KMS-11 (cell line): ENCODE results near the gene LRRC75B.

Experiments
- H2AFZ ChIP-seq: fragments of 200-600 bp; sonication (generic); 2 replicates; pipeline ENCODE4 v1.6.1; 2016; ENCODE audit warnings: antibody characterized with exemption, mixed run types, low read depth
- H3K27ac ChIP-seq: fragments of 200-600 bp; sonication (generic); 2 replicates; pipeline ENCODE4 v1.6.1; 2016; ENCODE audit warnings: mild to moderate bottlenecking, mixed run types
- H3K27me3 ChIP-seq: fragments of 200-600 bp; sonication (generic); 2 replicates; pipeline ENCODE4 v1.6.1; 2017; ENCODE audit warnings: mild to moderate bottlenecking, low read depth, mixed run types, moderate library complexity; ENCODE audit not compliant: insufficient read depth
- H3K36me3 ChIP-seq: fragments of 200-600 bp; sonication (generic); 2 replicates; pipeline ENCODE4 v1.6.1; 2017; ENCODE audit warnings: mild to moderate bottlenecking, mixed run types; ENCODE audit not compliant: insufficient read depth
- H3K4me1 ChIP-seq: fragments of 200-600 bp; sonication (generic); 2 replicates; pipeline ENCODE4 v1.6.1; 2016; ENCODE audit warnings: mild to moderate bottlenecking, low read depth, mixed run types; ENCODE audit not compliant: poor library complexity, severe bottlenecking
- H3K4me2 ChIP-seq: fragments of 200-600 bp; sonication (generic); 2 replicates; pipeline ENCODE4 v1.7.0; 2016; ENCODE audit warnings: mild to moderate bottlenecking, mixed run types
- H3K4me3 ChIP-seq: fragments of 200-600 bp; sonication (generic); IDR thresholded peaks from 2 replicates; pipeline ENCODE4 v1.6.1; 2017; ENCODE audit warnings: low read depth, low read length, mixed read lengths; ENCODE audit not compliant: insufficient read depth
- H3K79me2 ChIP-seq: fragments of 200-600 bp; sonication (generic); 2 replicates; pipeline ENCODE4 v1.6.1; 2016; ENCODE audit warnings: low read depth, mixed run types; ENCODE audit not compliant: insufficient read depth
- H3K9ac ChIP-seq: fragments of 200-600 bp; sonication (generic); 2 replicates; pipeline ENCODE4 v1.6.1; 2016; ENCODE audit warnings: mild to moderate bottlenecking, mixed run types
- H4K20me1 ChIP-seq: fragments of 200-600 bp; sonication (generic); 2 replicates; pipeline ENCODE4 v1.6.1; 2016; ENCODE audit warnings: mild to moderate bottlenecking, mixed run types; ENCODE audit not compliant: insufficient read depth
- TF ChIP-seq, protein P1 (sequence below): fragments of 200-600 bp; sonication (generic); conservative IDR thresholded peaks from 2 replicates; pipeline ENCODE4 v1.6.1; 2017; ENCODE audit warnings: low read depth, mild to moderate bottlenecking, antibody characterized with exemption, low read length, moderate library complexity, mixed read lengths

The LRRC75B gene

GRCh38 chr22:24582056-24582814 is 10.6 kb downstream of the LRRC75B start:
- H3K36me3 ChIP-seq, result no peaks in the 10 kb centered on the region
- H3K4me3 ChIP-seq, result no peak overlapping the region
- H3K79me2 ChIP-seq, result no peaks in the 10 kb centered on the region
- no peaks in the 10 kb centered on the region for H4K20me1 ChIP-seq
- H3K27ac ChIP-seq, result no peak overlapping the region
- no peaks in the 10 kb centered on the region for H3K27me3 ChIP-seq
- peaks cover 11% of the 10 kb centered on the region for H3K4me1 ChIP-seq
- no peak overlapping the region for H3K4me2 ChIP-seq
- TF ChIP-seq, protein P1, sequence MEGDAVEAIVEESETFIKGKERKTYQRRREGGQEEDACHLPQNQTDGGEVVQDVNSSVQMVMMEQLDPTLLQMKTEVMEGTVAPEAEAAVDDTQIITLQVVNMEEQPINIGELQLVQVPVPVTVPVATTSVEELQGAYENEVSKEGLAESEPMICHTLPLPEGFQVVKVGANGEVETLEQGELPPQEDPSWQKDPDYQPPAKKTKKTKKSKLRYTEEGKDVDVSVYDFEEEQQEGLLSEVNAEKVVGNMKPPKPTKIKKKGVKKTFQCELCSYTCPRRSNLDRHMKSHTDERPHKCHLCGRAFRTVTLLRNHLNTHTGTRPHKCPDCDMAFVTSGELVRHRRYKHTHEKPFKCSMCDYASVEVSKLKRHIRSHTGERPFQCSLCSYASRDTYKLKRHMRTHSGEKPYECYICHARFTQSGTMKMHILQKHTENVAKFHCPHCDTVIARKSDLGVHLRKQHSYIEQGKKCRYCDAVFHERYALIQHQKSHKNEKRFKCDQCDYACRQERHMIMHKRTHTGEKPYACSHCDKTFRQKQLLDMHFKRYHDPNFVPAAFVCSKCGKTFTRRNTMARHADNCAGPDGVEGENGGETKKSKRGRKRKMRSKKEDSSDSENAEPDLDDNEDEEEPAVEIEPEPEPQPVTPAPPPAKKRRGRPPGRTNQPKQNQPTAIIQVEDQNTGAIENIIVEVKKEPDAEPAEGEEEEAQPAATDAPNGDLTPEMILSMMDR, result no peak
- no peak overlapping the region for H3K9ac ChIP-seq
- no peak overlapping the region for H2AFZ ChIP-seq

GRCh38 chr22:24580276-24580675 is 12.6 kb downstream of the LRRC75B start:
- no peak overlapping the region for H3K9ac ChIP-seq
- H3K4me3 ChIP-seq, result no peak overlapping the region
- H3K4me1 ChIP-seq, result peaks cover 11% of the 10 kb centered on the region
- no peaks in the 10 kb centered on the region for H3K79me2 ChIP-seq
- TF ChIP-seq, protein P1, result no peak
- H3K27me3 ChIP-seq, result no peaks in the 10 kb centered on the region
- no peak overlapping the region for H2AFZ ChIP-seq
- no peak overlapping the region for H3K4me2 ChIP-seq
- H3K36me3 ChIP-seq, result no peaks in the 10 kb centered on the region
- no peak overlapping the region for H3K27ac ChIP-seq
- no peaks in the 10 kb centered on the region for H4K20me1 ChIP-seq

DNA sequence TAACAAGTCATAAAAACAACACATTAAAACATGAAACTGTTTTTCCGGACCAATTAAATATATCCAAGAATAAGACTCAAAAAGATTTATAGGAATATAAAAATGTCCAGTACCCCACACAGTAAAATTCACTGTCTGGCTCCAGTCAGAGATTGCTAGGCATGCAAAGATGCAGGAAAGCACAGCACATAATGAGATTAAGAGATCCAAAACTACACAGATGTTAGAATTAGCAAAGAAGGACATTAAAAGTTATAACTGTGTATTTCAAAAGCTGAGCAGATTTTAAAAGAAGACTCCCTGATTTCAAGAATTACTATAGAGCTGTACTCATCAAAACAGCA is 13.6 kb downstream of the LRRC75B start:
- H3K79me2 ChIP-seq, result no peaks in the 10 kb centered on the region
- H3K27me3 ChIP-seq, result no peaks in the 10 kb centered on the region
- no peak overlapping the region for H3K27ac ChIP-seq
- no peak overlapping the region for H3K4me3 ChIP-seq
- no peak overlapping the region for H3K9ac ChIP-seq
- H3K4me2 ChIP-seq, result no peak overlapping the region
- H3K36me3 ChIP-seq, result no peaks in the 10 kb centered on the region
- TF ChIP-seq, protein P1, result no peak
- peaks cover 9% of the 10 kb centered on the region for H3K4me1 ChIP-seq
- H2AFZ ChIP-seq, result no peak overlapping the region
- H4K20me1 ChIP-seq, result no peaks in the 10 kb centered on the region

GRCh38 chr22:24578355-24579257 is 14.3 kb downstream of the LRRC75B start:
- Histone ChIP-seq H3K36me3 (no peaks in the 10 kb centered on the region), H3K4me1 (peaks cover 3% of the 10 kb centered on the region), H3K79me2 (no peaks in the 10 kb centered on the region), H2AFZ (no peak overlapping the region), H3K9ac (no peak overlapping the region), H3K4me3 (no peak overlapping the region), H3K4me2 (no peak overlapping the region), H3K27ac (no peak overlapping the region), H4K20me1 (no peaks in the 10 kb centered on the region), H3K27me3 (no peaks in the 10 kb centered on the region)
- TF ChIP-seq, protein P1, result no peak
